ENCODE results near the gene SLF2.

- TF ChIP-seq, protein P1, sequence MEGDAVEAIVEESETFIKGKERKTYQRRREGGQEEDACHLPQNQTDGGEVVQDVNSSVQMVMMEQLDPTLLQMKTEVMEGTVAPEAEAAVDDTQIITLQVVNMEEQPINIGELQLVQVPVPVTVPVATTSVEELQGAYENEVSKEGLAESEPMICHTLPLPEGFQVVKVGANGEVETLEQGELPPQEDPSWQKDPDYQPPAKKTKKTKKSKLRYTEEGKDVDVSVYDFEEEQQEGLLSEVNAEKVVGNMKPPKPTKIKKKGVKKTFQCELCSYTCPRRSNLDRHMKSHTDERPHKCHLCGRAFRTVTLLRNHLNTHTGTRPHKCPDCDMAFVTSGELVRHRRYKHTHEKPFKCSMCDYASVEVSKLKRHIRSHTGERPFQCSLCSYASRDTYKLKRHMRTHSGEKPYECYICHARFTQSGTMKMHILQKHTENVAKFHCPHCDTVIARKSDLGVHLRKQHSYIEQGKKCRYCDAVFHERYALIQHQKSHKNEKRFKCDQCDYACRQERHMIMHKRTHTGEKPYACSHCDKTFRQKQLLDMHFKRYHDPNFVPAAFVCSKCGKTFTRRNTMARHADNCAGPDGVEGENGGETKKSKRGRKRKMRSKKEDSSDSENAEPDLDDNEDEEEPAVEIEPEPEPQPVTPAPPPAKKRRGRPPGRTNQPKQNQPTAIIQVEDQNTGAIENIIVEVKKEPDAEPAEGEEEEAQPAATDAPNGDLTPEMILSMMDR (IDR thresholded peaks at IDR 0.05), result no peak
- no peak for TF ChIP-seq POLR2A (IDR thresholded peaks at IDR 0.05)
These were observed 1.3 kb upstream of the SLF2 start for GRCh38 chr10:100911472-100911871.
